ENCODE measurements around the gene ZBTB48. TPM values are rescaled to one million over a fixed set of nuclear protein-coding genes. Genes with fewer than 3 reads are reported as not detected.
"Not testable (repeated sequence)": the region's sequence is repeated elsewhere in the genome, so short reads cannot be mapped to it uniquely, and the experiment has no call there.

ZBTB48 gene
- total RNA-seq, 2 experiments from 2014 or later: 30.7 to 37.4 TPM

DNA sequence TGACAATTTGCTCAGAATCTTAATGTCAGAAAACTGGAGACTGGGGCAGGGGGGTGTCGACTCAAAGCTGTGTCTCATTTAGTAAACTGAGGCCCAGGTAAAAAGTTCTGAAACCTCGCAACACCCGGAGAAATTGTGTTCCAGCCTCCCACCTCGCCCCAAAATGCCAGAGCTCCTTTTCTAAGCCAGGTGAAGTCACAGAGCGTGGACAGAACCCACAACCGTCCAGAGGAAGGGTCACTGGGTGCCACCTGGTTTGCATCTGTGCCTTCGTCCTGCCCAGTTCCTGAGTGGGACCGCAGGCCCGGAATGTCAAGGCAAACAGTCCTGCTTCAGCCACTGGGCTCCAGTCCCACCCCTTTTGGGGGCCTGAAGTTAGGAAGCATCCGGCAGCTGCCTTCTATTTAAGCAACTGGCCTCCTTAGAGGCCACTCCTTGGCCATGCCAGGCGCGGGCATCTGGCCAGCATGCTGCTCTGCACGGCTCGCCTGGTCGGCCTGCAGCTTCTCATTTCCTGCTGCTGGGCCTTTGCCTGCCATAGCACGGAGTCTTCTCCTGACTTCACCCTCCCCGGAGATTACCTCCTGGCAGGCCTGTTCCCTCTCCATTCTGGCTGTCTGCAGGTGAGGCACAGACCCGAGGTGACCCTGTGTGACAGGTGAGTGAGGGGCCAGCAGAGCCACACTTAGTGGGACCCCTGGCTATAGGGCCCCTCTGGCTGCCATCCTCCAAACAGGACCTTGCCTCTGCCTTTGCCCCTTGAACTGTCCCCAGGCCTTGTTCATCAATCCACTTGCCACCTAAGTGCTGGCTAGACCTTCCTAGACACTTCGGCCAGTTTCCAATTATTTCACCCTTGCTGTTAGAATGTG lies 24.7 kb upstream of the ZBTB48 start, which contains the start of gene TAS1R1:
TAS1R1 (plus strand) TSS at position 401 of the 872 bp plus-strand sequence; CDS start at position 468, 67 bp downstream.
- peak within 1 kb of the TSS; percentile 76 for H3K4me3 Mint-ChIP-seq
- no peaks in the 10 kb centered on the region for H3K27me3 Mint-ChIP-seq
- no peak for ATAC-seq
- CTCF ChIA-PET: interaction anchor here (0.7 to 3.0 kb wide), 39 partner anchors 11 to 238 kb away, joined by 3 to 33 read pairs (median 4); partner anchors contain the start of genes DNAJC11, KLHL21, PLEKHG5 and THAP3
- no peaks in the 10 kb centered on the region for H3K9me3 Mint-ChIP-seq (ENCODE audit: low read depth)
- peaks cover 20% of the 10 kb centered on the region for H3K4me1 Mint-ChIP-seq
- DNase-seq: no peak
- peak within 1 kb of the TSS; percentile 54 for H3K27ac Mint-ChIP-seq
- H3K36me3 Mint-ChIP-seq: peaks cover 5% of the 10 kb centered on the region

- H3K9me3 Mint-ChIP-seq (ENCODE audit: low read depth): no peaks in the 10 kb centered on the region
- DNase-seq (no peak), ATAC-seq (no peak)
- CTCF ChIA-PET: interaction anchor here (1.1 to 1.3 kb wide), 2 partner anchors 34 to 88 kb away, joined by 3 to 4 read pairs; no protein-coding TSS in a partner anchor
- peaks cover 2% of the 10 kb centered on the region for H3K27me3 Mint-ChIP-seq
- no peak overlapping the region for H3K4me3 Mint-ChIP-seq
- no peaks in the 10 kb centered on the region for H3K36me3 Mint-ChIP-seq
- peaks cover 17% of the 10 kb centered on the region for H3K4me1 Mint-ChIP-seq
- no peak overlapping the region for H3K27ac Mint-ChIP-seq
Measured at GRCh38 chr1:6557597-6557996, 22.2 kb upstream of the ZBTB48 start.

DNA sequence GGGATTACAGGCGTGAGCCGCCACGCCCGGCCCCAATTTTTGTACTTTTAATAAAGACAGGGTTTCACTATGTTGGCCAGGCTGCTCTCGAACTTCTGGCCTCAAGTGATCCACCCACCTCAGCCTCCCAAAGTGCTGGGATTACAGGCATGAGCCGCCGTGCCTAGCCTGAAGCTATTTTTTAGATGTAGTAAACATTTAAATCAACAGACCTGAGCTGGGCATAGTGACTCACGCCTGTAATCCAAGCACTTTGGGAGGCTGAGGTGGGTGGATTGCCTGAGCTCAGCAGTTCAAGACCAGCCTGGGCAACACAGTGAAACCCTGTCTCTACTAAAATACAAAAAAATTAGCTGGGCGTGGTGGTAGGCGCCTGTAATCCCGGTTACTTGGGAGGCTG lies 20.6 kb upstream of the ZBTB48 start:
- DNase-seq; H3K36me3 Mint-ChIP-seq; ATAC-seq; H3K9me3 Mint-ChIP-seq (ENCODE audit: low read depth); H3K27ac Mint-ChIP-seq; H3K4me3 Mint-ChIP-seq; H3K27me3 Mint-ChIP-seq: not testable (repeated sequence)
- H3K4me1 Mint-ChIP-seq: peaks cover 11% of the 10 kb centered on the region
- CTCF ChIA-PET: interaction anchor here (0.8 kb wide), 1 partner anchor 12 kb away, joined by 3 read pairs; no protein-coding TSS in a partner anchor

DNA sequence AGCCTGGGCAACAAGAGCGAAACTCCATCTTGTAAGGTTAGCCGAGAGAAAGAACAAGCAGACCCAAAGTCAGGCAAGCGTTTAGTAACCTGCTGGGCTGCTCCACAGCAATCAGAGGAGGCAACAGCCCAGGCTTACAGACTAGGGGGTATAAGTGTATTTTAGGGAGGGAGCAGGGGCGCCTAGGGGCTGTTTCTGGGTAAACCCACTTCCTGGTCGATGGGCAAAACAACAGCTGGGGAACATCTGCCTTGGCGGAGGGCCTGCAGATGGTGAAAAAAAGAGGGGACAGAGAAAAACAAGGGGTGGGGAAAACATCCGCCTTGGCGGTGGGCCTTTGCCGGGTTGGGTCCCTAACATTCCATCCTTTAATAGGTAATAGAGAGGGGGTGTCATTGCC lies 19.5 kb upstream of the ZBTB48 start:
- no peak overlapping the region for H3K4me3 Mint-ChIP-seq
- peaks cover 4% of the 10 kb centered on the region for H3K4me1 Mint-ChIP-seq
- CTCF ChIA-PET: interaction anchor here (0.7 to 1.3 kb wide), 3 partner anchors 40 to 641 kb away, joined by 3 read pairs; no protein-coding TSS in a partner anchor
- no peak overlapping the region for H3K27ac Mint-ChIP-seq
- no peaks in the 10 kb centered on the region for H3K9me3 Mint-ChIP-seq (ENCODE audit: low read depth)
- peaks cover 2% of the 10 kb centered on the region for H3K27me3 Mint-ChIP-seq
- H3K36me3 Mint-ChIP-seq: no peaks in the 10 kb centered on the region
- no peak for DNase-seq
- no peak for ATAC-seq

GRCh38 chr1:6569033-6569432 lies 10.8 kb upstream of the ZBTB48 start:
- ATAC-seq (no peak), DNase-seq (no peak)
- Mint-ChIP-seq H3K36me3 (no peaks in the 10 kb centered on the region), H3K27me3 (no peaks in the 10 kb centered on the region), H3K4me3 (no peak overlapping the region), H3K27ac (no peak overlapping the region), H3K9me3 (ENCODE audit: low read depth) (no peaks in the 10 kb centered on the region), H3K4me1 (no peaks in the 10 kb centered on the region)
- CTCF ChIA-PET: interaction anchor here (1.0 to 1.1 kb wide), 2 partner anchors 11 to 14 kb away, joined by 3 read pairs; partner anchors contain the start of gene ZBTB48

DNA sequence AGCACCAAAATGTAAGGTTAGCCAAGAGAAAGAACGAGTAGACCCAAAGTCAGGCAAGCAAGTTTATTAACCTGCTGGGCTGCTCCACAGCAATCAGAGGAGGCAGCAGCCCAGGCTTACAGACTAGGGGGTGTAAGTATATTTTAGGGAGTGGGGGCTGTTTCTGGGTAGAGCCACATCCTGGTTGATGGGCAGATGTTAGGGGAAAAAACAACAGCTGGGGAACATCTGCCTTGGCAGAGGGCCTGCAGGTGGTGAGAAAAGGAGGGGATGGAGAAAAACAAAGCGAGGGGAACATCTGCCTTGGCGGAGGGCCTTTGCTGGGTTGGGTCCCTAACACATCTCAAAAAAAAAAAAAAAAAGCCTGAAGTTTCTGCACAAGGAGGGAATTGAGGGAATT lies 9.7 kb upstream of the ZBTB48 start:
- DNase-seq (no peak), ATAC-seq (no peak)
- Mint-ChIP-seq H3K4me1 (no peaks in the 10 kb centered on the region), H3K4me3 (no peak overlapping the region), H3K27me3 (no peaks in the 10 kb centered on the region), H3K36me3 (no peaks in the 10 kb centered on the region), H3K9me3 (ENCODE audit: low read depth) (no peaks in the 10 kb centered on the region), H3K27ac (no peak overlapping the region)
- CTCF ChIA-PET: interaction anchor here (1.1 to 1.6 kb wide), 2 partner anchors 10 to 15 kb away, joined by 3 read pairs; partner anchors contain the start of gene ZBTB48

- Mint-ChIP-seq H3K27me3 (no peaks in the 10 kb centered on the region), H3K36me3 (no peaks in the 10 kb centered on the region), H3K4me1 (no peaks in the 10 kb centered on the region), H3K27ac (no peak overlapping the region), H3K4me3 (no peak overlapping the region), H3K9me3 (ENCODE audit: low read depth) (no peaks in the 10 kb centered on the region)
- ATAC-seq (no peak), DNase-seq (no peak)
- CTCF ChIA-PET: interaction anchor here (0.8 to 1.6 kb wide), 2 partner anchors 9 to 26 kb away, joined by 3 to 4 read pairs; partner anchors contain the start of gene ZBTB48
Measured at GRCh38 chr1:6570987-6571386, 8.8 kb upstream of the ZBTB48 start.

DNA sequence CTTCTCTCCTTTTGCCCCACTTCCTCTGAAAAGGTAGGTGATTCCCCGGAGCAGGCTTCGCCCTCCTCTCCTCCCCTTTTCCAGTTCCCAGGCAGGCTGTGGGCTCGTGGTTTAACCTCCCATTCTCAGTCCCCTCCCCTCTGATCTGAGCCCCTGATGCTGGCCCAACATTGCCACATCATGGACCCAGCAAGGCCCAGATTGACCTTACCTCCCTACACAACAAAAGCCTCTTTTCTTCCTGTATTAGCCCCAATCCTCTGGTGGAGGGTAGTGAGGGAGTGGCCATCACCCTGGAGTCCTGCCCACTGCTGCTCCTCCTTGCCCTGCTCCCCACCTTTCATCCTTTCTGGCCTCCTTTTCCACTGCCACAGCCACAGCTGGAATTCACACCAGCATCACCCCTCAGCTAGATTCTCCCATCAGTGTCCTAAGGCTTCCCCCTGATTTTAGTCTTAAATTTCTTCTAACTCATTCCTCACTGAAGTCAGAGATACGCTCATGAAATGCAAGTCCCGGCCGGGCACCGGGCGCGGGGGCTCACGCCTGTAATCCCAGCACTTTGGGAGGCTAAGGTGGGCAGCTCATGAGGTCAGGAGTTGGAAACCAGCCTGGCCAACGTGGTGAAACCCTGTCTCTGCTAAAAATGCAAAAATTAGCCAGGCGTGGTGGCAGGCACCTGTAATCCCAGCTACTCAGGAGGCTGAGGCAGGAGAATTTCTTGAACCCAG lies 7.0 kb upstream of the ZBTB48 start:
- H3K9me3 Mint-ChIP-seq (ENCODE audit: low read depth): no peaks in the 10 kb centered on the region
- H3K4me1 Mint-ChIP-seq: no peaks in the 10 kb centered on the region
- H3K27ac Mint-ChIP-seq: no peak overlapping the region
- DNase-seq (no peak), ATAC-seq (no peak)
- no peaks in the 10 kb centered on the region for H3K36me3 Mint-ChIP-seq
- CTCF ChIA-PET: no interaction called here
- no peak overlapping the region for H3K4me3 Mint-ChIP-seq
- no peaks in the 10 kb centered on the region for H3K27me3 Mint-ChIP-seq

DNA sequence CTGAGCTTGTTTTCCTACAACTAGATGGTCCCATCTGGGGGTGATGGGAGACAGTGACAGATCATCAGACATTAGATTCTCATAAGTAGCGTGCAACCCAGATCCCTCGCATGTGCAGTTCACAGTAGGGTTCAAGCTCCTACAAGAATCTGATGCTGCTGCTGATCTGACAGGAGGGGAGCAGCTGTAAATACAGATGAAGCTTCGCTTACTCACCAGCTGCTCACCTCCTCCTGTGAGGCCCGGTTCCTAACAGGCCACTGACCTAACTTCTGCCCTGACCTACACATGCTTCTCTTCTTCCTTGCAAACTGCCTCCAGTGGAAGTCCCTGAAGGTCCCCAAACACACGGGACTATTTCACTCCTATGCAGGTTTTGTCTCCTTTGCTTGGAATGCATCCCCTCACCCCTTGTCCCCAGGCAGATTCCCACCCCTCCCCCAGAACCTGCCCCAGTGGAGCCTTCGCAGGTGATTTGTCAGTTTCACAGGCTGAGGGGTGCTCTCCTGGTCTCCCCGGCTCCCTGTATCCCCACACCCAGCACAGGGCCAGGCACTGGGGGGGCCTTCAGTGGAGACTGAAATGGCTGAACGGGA lies 5.7 kb upstream of the ZBTB48 start:
- no peak overlapping the region for H3K27ac Mint-ChIP-seq
- ATAC-seq (no peak), DNase-seq (no peak)
- H3K27me3 Mint-ChIP-seq: no peaks in the 10 kb centered on the region
- peaks cover 3% of the 10 kb centered on the region for H3K4me1 Mint-ChIP-seq
- no peak overlapping the region for H3K4me3 Mint-ChIP-seq
- no peaks in the 10 kb centered on the region for H3K9me3 Mint-ChIP-seq (ENCODE audit: low read depth)
- CTCF ChIA-PET: no interaction called here
- no peaks in the 10 kb centered on the region for H3K36me3 Mint-ChIP-seq

DNA sequence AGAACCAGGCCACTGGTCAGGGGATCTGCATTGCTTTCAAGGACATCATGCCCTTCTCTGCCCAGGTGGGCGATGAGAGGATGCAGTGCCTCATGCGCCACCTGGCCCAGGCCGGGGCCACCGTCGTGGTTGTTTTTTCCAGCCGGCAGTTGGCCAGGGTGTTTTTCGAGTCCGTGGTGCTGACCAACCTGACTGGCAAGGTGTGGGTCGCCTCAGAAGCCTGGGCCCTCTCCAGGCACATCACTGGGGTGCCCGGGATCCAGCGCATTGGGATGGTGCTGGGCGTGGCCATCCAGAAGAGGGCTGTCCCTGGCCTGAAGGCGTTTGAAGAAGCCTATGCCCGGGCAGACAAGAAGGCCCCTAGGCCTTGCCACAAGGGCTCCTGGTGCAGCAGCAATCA lies 5.0 kb upstream of the ZBTB48 start:
- Mint-ChIP-seq H3K27me3 (no peaks in the 10 kb centered on the region), H3K9me3 (ENCODE audit: low read depth) (no peaks in the 10 kb centered on the region), H3K36me3 (no peaks in the 10 kb centered on the region), H3K4me3 (no peak overlapping the region), H3K4me1 (peaks cover 8% of the 10 kb centered on the region), H3K27ac (no peak overlapping the region)
- CTCF ChIA-PET: interaction anchor here (1.6 kb wide), 1 partner anchor 72 kb away, joined by 5 read pairs; no protein-coding TSS in a partner anchor
- ATAC-seq (no peak), DNase-seq (no peak)

DNA sequence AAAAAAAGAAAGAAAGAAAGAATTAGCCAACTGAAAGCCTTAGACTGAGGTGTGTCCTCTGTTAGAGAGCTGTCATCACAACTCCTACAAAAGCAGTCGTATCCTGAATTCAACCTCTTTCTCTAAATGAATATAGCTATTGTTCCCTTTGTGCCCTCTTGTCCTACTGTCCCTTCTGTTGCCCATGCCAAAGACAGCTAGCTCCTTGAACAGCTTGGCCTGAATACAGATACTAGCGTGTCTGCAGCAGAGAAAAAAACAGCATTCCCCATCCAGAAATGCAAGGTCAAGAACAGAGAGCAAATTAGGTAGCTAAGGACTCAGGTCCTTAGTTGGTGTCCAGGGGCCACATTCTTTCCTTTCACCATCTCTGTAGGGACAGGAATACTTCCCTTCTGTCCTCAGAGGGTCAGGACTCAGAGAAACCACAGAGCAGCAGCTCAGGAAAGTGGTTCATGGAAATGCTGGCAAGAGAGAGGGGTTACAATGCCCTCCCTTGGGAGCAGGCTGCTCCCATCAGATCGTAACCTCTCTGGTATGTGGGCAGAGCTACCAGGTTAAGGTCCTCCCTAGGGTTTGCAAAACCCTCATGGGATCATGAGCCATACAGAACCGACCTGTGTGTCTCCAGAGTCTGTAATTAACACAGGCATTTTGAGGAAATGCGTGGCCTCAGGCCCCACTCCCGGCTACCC lies 1.8 kb upstream of the ZBTB48 start:
- no peaks in the 10 kb centered on the region for H3K9me3 Mint-ChIP-seq (ENCODE audit: low read depth)
- no peak for DNase-seq
- no peak overlapping the region for H3K27ac Mint-ChIP-seq
- CTCF ChIA-PET: interaction anchor here (1.3 to 1.5 kb wide), 3 partner anchors 23 to 69 kb away, joined by 4 to 6 read pairs (median 6); partner anchors contain the start of genes NOL9 and TAS1R1
- peaks cover 30% of the 10 kb centered on the region for H3K4me1 Mint-ChIP-seq
- no peaks in the 10 kb centered on the region for H3K27me3 Mint-ChIP-seq
- no peaks in the 10 kb centered on the region for H3K36me3 Mint-ChIP-seq
- H3K4me3 Mint-ChIP-seq: no peak overlapping the region
- no peak for ATAC-seq

- Mint-ChIP-seq H3K27ac (peak overlapping the region; percentile 94), H3K27me3 (no peaks in the 10 kb centered on the region), H3K36me3 (no peaks in the 10 kb centered on the region), H3K4me3 (peak overlapping the region; percentile 94), H3K4me1 (peaks cover 30% of the 10 kb centered on the region), H3K9me3 (ENCODE audit: low read depth) (no peaks in the 10 kb centered on the region)
- ATAC-seq: no peak
- CTCF ChIA-PET: interaction anchor here (1.3 to 1.5 kb wide), 2 partner anchors 23 to 68 kb away, joined by 4 to 6 read pairs; no protein-coding TSS in a partner anchor
- no peak for DNase-seq
Measured at GRCh38 chr1:6578624-6579373, 995 bp upstream of the ZBTB48 start.
